ENCODE results near the gene MIGA1.

DNA sequence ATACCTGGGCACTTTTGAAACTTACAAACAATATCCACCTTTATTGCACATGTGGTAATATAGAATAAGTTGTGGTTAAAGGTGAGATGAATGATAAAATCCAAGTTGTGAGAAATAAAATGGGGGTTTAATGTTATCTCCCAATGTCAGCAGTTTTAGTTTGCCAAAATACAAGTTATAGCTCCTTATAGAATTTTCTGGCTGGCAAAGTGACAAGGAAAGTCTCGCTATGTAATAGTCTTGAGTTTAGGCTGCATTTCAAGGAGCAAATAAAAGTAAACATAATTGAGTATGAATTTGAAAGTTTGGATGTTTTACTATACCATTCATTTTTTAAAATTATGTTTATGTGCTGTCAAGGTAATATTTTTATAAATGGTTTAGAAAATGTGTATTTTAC, 94.0 kb downstream of the MIGA1 start:
- TF ChIP-seq CTCF (IDR thresholded peaks at IDR 0.05; ENCODE audit: low read depth, low read length, poor library complexity, severe bottlenecking): no peak
- no peak for TF ChIP-seq EZH2phosphoT487 (IDR thresholded peaks at IDR 0.05; ENCODE audit: borderline replicate concordance, low read length)
